ENCODE data around the gene AFAP1. TPM values are rescaled to one million over a fixed set of nuclear protein-coding genes. Genes with fewer than 3 reads are reported as not detected.

Gene AFAP1
- total and polyA plus RNA-seq, 2 donors (not counting 3 experiments of a cell fraction or from before 2014, with no cell fraction given): 32.3 to 103 TPM

GRCh38 chr4:7949759-7950158 is 10.1 kb upstream of the AFAP1 start:
- no peaks in the 10 kb centered on the region for H3K36me3 ChIP-seq (ENCODE audit: control insufficient read depth in 2 of 2, extremely low read depth in 1 of 2, insufficient read depth in 2 of 2, low read length in 2 of 2)
- POLR2A ChIA-PET: no interaction called here
- no peak for TF ChIP-seq EZH2 (IDR thresholded peaks at IDR 0.05; ENCODE audit: borderline replicate concordance, low read depth, low read length, severe bottlenecking)
- H2AFZ ChIP-seq (ENCODE audit: low read depth, low read length): no peak overlapping the region
- H3K9me1 ChIP-seq (replicated peaks; ENCODE audit: control insufficient read depth, extremely low read depth, insufficient read depth, low read length): no peaks in the 10 kb centered on the region
- DNase-seq (ENCODE audit: low read depth, low spot score) (no peak), FAIRE-seq (no peak)
- H4K20me1 ChIP-seq (replicated peaks; ENCODE audit: control insufficient read depth, extremely low read depth, insufficient read depth, low read length): no peaks in the 10 kb centered on the region
- H3K27me3 ChIP-seq (ENCODE audit: control insufficient read depth in 2 of 2, insufficient read depth in 2 of 2, low read length in 2 of 2): no peaks in the 10 kb centered on the region
- H3K4me2 ChIP-seq (ENCODE audit: insufficient read depth, low read length): no peak overlapping the region
- no TSS peak for BruUV-seq (replicated peaks)
- no peaks in the 10 kb centered on the region for H3K9me3 ChIP-seq (replicated peaks; ENCODE audit: control insufficient read depth, insufficient read depth, low read length)
- dilution Hi-C loops (cut with MboI; ENCODE audit: extremely low pct_ligation_motif_present, low sequenced_read_pairs): no loop called here
- H3K4me3 ChIP-seq (replicated peaks in 1 of 3; ENCODE audit: insufficient read depth in 1 of 3, low read depth in 1 of 3, low read length in 3 of 3): no peak overlapping the region
- intact Hi-C loops (cut with micrococcal nuclease): no loop called here
- no peak overlapping the region for H3K9ac ChIP-seq (replicated peaks; ENCODE audit: extremely low read depth, insufficient read depth, low read length)
- H3K27ac ChIP-seq (ENCODE audit: insufficient read depth, low read depth, low read length): no peak overlapping the region
- H3K79me2 ChIP-seq (ENCODE audit: control insufficient read depth, insufficient read depth, low read length): no peaks in the 10 kb centered on the region
- CTCF ChIA-PET: interaction anchor here (1.3 to 2.0 kb wide), 2 partner anchors 9 to 10 kb away, joined by 4 to 6 read pairs; partner anchors contain the start of gene AFAP1
- H3K4me1 ChIP-seq (ENCODE audit: control insufficient read depth, extremely low read depth, insufficient read depth, low read length): no peaks in the 10 kb centered on the region

- Histone ChIP-seq H3K9me3 (replicated peaks; ENCODE audit: control insufficient read depth, insufficient read depth, low read length) (no peaks in the 10 kb centered on the region), H3K9ac (replicated peaks; ENCODE audit: extremely low read depth, insufficient read depth, low read length) (no peak overlapping the region), H4K20me1 (replicated peaks; ENCODE audit: control insufficient read depth, extremely low read depth, insufficient read depth, low read length) (no peaks in the 10 kb centered on the region), H3K9me1 (replicated peaks; ENCODE audit: control insufficient read depth, extremely low read depth, insufficient read depth, low read length) (no peaks in the 10 kb centered on the region), H3K27me3 (ENCODE audit: control insufficient read depth in 2 of 2, insufficient read depth in 2 of 2, low read length in 2 of 2) (no peaks in the 10 kb centered on the region), H3K27ac (ENCODE audit: insufficient read depth, low read depth, low read length) (no peak overlapping the region), H2AFZ (ENCODE audit: low read depth, low read length) (no peak overlapping the region), H3K79me2 (ENCODE audit: control insufficient read depth, insufficient read depth, low read length) (no peaks in the 10 kb centered on the region), H3K36me3 (ENCODE audit: control insufficient read depth in 2 of 2, extremely low read depth in 1 of 2, insufficient read depth in 2 of 2, low read length in 2 of 2) (no peaks in the 10 kb centered on the region), H3K4me2 (ENCODE audit: insufficient read depth, low read length) (no peak overlapping the region), H3K4me3 (replicated peaks in 1 of 3; ENCODE audit: insufficient read depth in 1 of 3, low read depth in 1 of 3, low read length in 3 of 3) (no peak overlapping the region), H3K4me1 (ENCODE audit: control insufficient read depth, extremely low read depth, insufficient read depth, low read length) (no peaks in the 10 kb centered on the region)
- intact Hi-C loops (cut with micrococcal nuclease) (no loop called here), dilution Hi-C loops (cut with MboI; ENCODE audit: extremely low pct_ligation_motif_present, low sequenced_read_pairs) (no loop called here)
- POLR2A ChIA-PET: no interaction called here
- FAIRE-seq (no peak), DNase-seq (ENCODE audit: low read depth, low spot score) (no peak)
- BruUV-seq (replicated peaks): no TSS peak
- TF ChIP-seq GATA2 (IDR thresholded peaks at IDR 0.05; ENCODE audit: insufficient read depth, insufficient read length, low read depth, low read length) (no peak), JUN (IDR thresholded peaks at IDR 0.05; ENCODE audit: borderline replicate concordance, insufficient read depth, insufficient read length, low read depth) (no peak), FOS (IDR thresholded peaks at IDR 0.05; ENCODE audit: borderline replicate concordance, insufficient read depth, low read length) (no peak), EZH2 (IDR thresholded peaks at IDR 0.05; ENCODE audit: borderline replicate concordance, low read depth, low read length, severe bottlenecking) (no peak), CTCF (IDR thresholded peaks at IDR 0.05; ENCODE audit: extremely low read depth in 1 of 2, insufficient read depth in 1 of 2, low read depth in 1 of 2, low read length in 2 of 2) (no peak), POLR2AphosphoS5 (IDR thresholded peaks at IDR 0.05; ENCODE audit: insufficient read depth, low read depth, low read length) (no peak), MYC (IDR thresholded peaks at IDR 0.05; ENCODE audit: low read depth, low read length) (no peak), POLR2A (IDR thresholded peaks at IDR 0.05; ENCODE audit: low read depth, low read length) (no peak)
- TF ChIP-seq, protein P1, sequence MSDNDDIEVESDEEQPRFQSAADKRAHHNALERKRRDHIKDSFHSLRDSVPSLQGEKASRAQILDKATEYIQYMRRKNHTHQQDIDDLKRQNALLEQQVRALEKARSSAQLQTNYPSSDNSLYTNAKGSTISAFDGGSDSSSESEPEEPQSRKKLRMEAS (IDR thresholded peaks at IDR 0.05; ENCODE audit: insufficient read depth, insufficient read length): no peak
- CTCF ChIA-PET: interaction anchor here (0.9 kb wide), 1 partner anchor 10 kb away, joined by 3 read pairs; no protein-coding TSS in a partner anchor
Observed at GRCh38 chr4:7947927-7948326, 8.3 kb upstream of the AFAP1 start.
